Left ventricle myocardium inferior (tissue), 1 donor: ENCODE data around the gene PCSK1N. TPM values are rescaled to one million over a fixed set of nuclear protein-coding genes. Genes with fewer than 3 reads are reported as not detected.

Experiments
- DNase-seq: peaks from one replicate; pipeline ENCODE4 v3.0.0-alpha.2; 2020
- H3K27ac ChIP-seq: fragments of 200-600 bp; replicated peaks from 2 replicates; pipeline ENCODE4 v1.8.0; 2021
- H3K27me3 ChIP-seq: fragments of 200-600 bp; 2 replicates; pipeline ENCODE4 v1.8.0; 2021; ENCODE audit warnings: low read depth
- H3K36me3 ChIP-seq: fragments of 200-600 bp; 2 replicates; pipeline ENCODE4 v1.8.0; 2021
- H3K4me1 ChIP-seq: fragments of 200-600 bp; 2 replicates; pipeline ENCODE4 v1.8.0; 2021
- H3K4me3 ChIP-seq: fragments of 200-600 bp; 2 replicates; pipeline ENCODE4 v1.8.0; 2021; ENCODE audit warnings: mild to moderate bottlenecking, moderate library complexity
- H3K9me3 ChIP-seq: fragments of 200-600 bp; replicated peaks from 2 replicates; pipeline ENCODE4 v1.8.0; 2021
- CTCF ChIP-seq: fragments of 200-600 bp; IDR thresholded peaks from 2 replicates; pipeline ENCODE4 v1.8.0; 2021; ENCODE audit warnings: antibody characterized with exemption, mild to moderate bottlenecking, borderline replicate concordance
- intact Hi-C: fragments of 100-400 bp; cut with micrococcal nuclease; formaldehyde crosslinking; loops from one replicate; pipeline ENCODE4 v1.11.0; 2022
- total RNA-seq: library from RNA; stranded (reverse); fragmentation: NEBNext Ultra II Directional; extraction: Animal tissue kit (Norgen Biotek cat#: 25700); gene quantifications from one replicate; pipeline ENCODE4 v1.2.1, GENCODE V29; 2021
- donor health status: DM: no; HTN: yes; CAD: no; lungs with severe emphysema.

The PCSK1N gene
- total RNA-seq, 1 donor from 2014 or later = not detected

DNA sequence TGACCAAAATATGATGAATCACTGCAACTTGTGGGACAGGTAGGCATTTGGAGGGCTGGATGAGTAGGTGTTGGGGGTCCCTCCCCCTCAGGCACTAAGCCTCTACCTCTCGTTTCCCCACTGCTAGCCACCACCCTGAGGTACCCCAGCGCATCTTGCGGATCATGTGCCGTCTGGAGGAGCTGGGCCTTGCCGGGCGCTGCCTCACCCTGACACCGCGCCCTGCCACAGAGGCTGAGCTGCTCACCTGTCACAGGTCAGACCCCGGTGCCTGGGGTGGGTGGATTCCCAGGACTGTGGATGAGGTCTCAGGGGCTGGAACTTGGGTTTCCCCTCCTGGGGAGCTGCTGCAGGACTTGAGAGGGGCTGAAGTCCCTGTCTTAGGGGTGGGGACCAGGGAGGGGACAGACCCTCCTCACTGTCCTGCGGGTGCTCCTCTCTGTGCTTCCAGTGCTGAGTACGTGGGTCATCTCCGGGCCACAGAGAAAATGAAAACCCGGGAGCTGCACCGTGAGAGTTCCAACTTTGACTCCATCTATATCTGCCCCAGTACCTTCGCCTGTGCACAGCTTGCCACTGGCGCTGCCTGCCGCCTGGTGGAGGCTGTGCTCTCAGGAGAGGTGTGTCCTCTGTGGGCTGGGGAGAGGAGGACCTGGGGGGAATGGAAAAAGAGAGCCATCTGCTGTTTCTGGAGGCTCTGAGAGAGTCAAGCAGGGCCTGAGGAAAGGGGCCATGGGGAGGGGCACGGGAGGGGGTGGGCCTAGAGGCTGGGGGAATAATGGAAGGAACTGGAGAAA is 19.2 kb downstream of the PCSK1N start:
- DNase-seq = no peak
- Histone ChIP-seq H3K27me3 (no peaks in the 10 kb centered on the region), H3K4me3 (no peak overlapping the region), H3K27ac (no peak overlapping the region), H3K36me3 (peaks cover 38% of the 10 kb centered on the region), H3K4me1 (no peaks in the 10 kb centered on the region), H3K9me3 (no peaks in the 10 kb centered on the region)
- TF ChIP-seq CTCF = no peak
- intact Hi-C loops = no loop called here

GRCh38 chrX:48815266-48815665 is 20.1 kb downstream of the PCSK1N start:
- no peak for TF ChIP-seq CTCF
- intact Hi-C loops = no loop called here
- Histone ChIP-seq H3K36me3 (peaks cover 46% of the 10 kb centered on the region), H3K4me3 (no peak overlapping the region), H3K27ac (no peak overlapping the region), H3K4me1 (no peaks in the 10 kb centered on the region), H3K27me3 (no peaks in the 10 kb centered on the region), H3K9me3 (no peaks in the 10 kb centered on the region)
- DNase-seq = no peak

DNA sequence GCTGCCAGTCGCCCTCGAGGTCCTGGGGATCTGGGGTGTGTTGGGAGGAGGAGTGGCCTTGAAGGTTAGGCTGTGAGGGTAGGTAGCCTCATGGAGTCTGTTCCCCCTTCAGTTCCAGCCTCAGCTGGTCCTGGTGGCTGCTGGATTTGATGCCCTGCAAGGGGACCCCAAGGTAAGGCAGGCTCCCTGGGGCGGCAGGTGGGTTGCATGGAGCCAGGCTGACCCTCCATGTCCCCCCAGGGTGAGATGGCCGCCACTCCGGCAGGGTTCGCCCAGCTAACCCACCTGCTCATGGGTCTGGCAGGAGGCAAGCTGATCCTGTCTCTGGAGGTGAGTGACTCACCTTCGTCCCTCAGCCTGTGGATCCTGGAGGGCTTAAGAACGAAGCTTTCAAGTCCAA is 20.7 kb downstream of the PCSK1N start:
- no peak for TF ChIP-seq CTCF
- H3K27me3 ChIP-seq = no peaks in the 10 kb centered on the region
- no peak overlapping the region for H3K4me3 ChIP-seq
- no peak for DNase-seq
- intact Hi-C loops = no loop called here
- no peak overlapping the region for H3K27ac ChIP-seq
- no peaks in the 10 kb centered on the region for H3K4me1 ChIP-seq
- peaks cover 46% of the 10 kb centered on the region for H3K36me3 ChIP-seq
- H3K9me3 ChIP-seq = no peaks in the 10 kb centered on the region

GRCh38 chrX:48813644-48814043 is 21.8 kb downstream of the PCSK1N start:
- intact Hi-C loops = no loop called here
- no peak for TF ChIP-seq CTCF
- Histone ChIP-seq H3K4me3 (no peak overlapping the region), H3K9me3 (no peaks in the 10 kb centered on the region), H3K27ac (no peak overlapping the region), H3K36me3 (peaks cover 41% of the 10 kb centered on the region), H3K4me1 (no peaks in the 10 kb centered on the region), H3K27me3 (no peaks in the 10 kb centered on the region)
- no peak for DNase-seq

DNA sequence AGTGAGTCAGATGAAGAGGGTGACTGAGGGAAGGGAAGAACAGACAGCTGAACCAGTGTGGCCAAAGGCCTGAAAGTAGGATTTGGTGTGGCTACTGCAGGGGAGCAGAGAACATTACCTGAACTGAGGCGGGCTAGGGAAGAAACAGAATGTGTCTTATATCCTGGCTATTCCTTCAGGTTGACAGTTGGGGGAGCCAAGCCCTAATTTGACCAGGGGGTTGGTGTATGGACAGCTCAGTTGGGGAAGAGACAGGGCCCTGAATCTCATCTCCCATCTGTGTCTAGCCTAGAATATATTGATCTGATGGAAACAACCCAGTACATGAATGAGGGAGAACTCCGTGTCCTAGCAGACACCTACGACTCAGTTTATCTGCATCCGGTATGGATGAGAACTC is 29.3 kb downstream of the PCSK1N start:
- H3K36me3 ChIP-seq = peaks cover 6% of the 10 kb centered on the region
- intact Hi-C loops = no loop called here
- H3K4me1 ChIP-seq = no peaks in the 10 kb centered on the region
- no peak overlapping the region for H3K4me3 ChIP-seq
- no peaks in the 10 kb centered on the region for H3K9me3 ChIP-seq
- DNase-seq = no peak
- H3K27me3 ChIP-seq = no peaks in the 10 kb centered on the region
- no peak for TF ChIP-seq CTCF
- no peak overlapping the region for H3K27ac ChIP-seq
